ENCODE measurements around the gene PCDH20. TPM values are rescaled to one million over a fixed set of nuclear protein-coding genes. Genes with fewer than 3 reads are reported as not detected.

The PCDH20 gene
- total RNA-seq: not detected
- polyA plus RNA-seq: not detected

- CTCF ChIA-PET (ENCODE audit: partially characterized antibody): no interaction called here
- peak within 1 kb of the TSS in 1 of 7 donors; percentile 69 for H3K27ac Mint-ChIP-seq
Measured at GRCh38 chr13:61415749-61416148, at the start of gene PCDH20. Gene PCDH20 (minus strand): TSS chr13:61415849. CDS start chr13:61415158, 691 bp downstream.

GRCh38 chr13:61463024-61463423 lies 47.4 kb upstream of the PCDH20 start:
- Histone ChIP-seq H3K4me3 (ENCODE audit: low read length in 2 of 2) (no peak overlapping the region), H3K36me3 (ENCODE audit: insufficient read depth, low read length) (no peaks in the 10 kb centered on the region), H3K27ac (ENCODE audit: low read depth, low read length) (no peak overlapping the region), H3K9me3 (ENCODE audit: control insufficient read depth in 1 of 2, low read length in 2 of 2) (no peaks in the 10 kb centered on the region), H3K27me3 (ENCODE audit: insufficient read depth, low read length) (no peaks in the 10 kb centered on the region), H3K4me1 (ENCODE audit: insufficient read depth, low read length) (no peaks in the 10 kb centered on the region)
- Mint-ChIP-seq H3K27me3 (no peaks in the 10 kb centered on the region), H3K9me3 (peaks cover 0 to 14% (median 3%) of the 10 kb centered on the region in 8 donors), H3K27ac (no peak overlapping the region), H3K4me3 (no peak overlapping the region), H3K4me1 (no peaks in the 10 kb centered on the region), H3K36me3 (no peaks in the 10 kb centered on the region)
- CTCF ChIA-PET (ENCODE audit: partially characterized antibody): no interaction called here
- intact Hi-C loops (cut with micrococcal nuclease): no loop called here
- POLR2A ChIA-PET (ENCODE audit: partially characterized antibody): no interaction called here
- no peak for DNase-seq

More at GRCh38 chr13:61415749-61416148, at the start of gene PCDH20:
- POLR2A ChIA-PET (ENCODE audit: partially characterized antibody): no interaction called here
- Mint-ChIP-seq H3K4me1 (no peaks in the 10 kb centered on the region), H3K36me3 (no peaks in the 10 kb centered on the region), H3K4me3 (no peak within 1 kb of the TSS), H3K27me3 (peaks cover 11 to 16% of the 10 kb centered on the region in 2 donors), H3K9me3 (peaks cover 0 to 18% (median 10%) of the 10 kb centered on the region in 8 donors)
- intact Hi-C loops (cut with micrococcal nuclease): no loop called here
- Histone ChIP-seq H3K36me3 (ENCODE audit: insufficient read depth, low read length) (no peaks in the 10 kb centered on the region), H3K9me3 (ENCODE audit: control insufficient read depth in 1 of 2, low read length in 2 of 2) (no peaks in the 10 kb centered on the region), H3K27me3 (ENCODE audit: insufficient read depth, low read length) (no peaks in the 10 kb centered on the region), H3K27ac (ENCODE audit: low read depth, low read length) (no peak within 1 kb of the TSS), H3K4me3 (ENCODE audit: low read length in 2 of 2) (no peak within 1 kb of the TSS), H3K4me1 (ENCODE audit: insufficient read depth, low read length) (no peaks in the 10 kb centered on the region)
- DNase-seq: no peak

GRCh38 chr13:61453121-61453520 lies 37.5 kb upstream of the PCDH20 start:
- ChIA-PET POLR2A (ENCODE audit: partially characterized antibody) (no interaction called here), CTCF (ENCODE audit: partially characterized antibody) (no interaction called here)
- no peaks in the 10 kb centered on the region for H3K27me3 Mint-ChIP-seq
- no peaks in the 10 kb centered on the region for H3K4me1 Mint-ChIP-seq
- no peak overlapping the region for H3K4me3 Mint-ChIP-seq
- no peak overlapping the region for H3K4me3 ChIP-seq (ENCODE audit: low read length in 2 of 2)
- no peaks in the 10 kb centered on the region for H3K36me3 Mint-ChIP-seq
- no peaks in the 10 kb centered on the region for H3K4me1 ChIP-seq (ENCODE audit: insufficient read depth, low read length)
- H3K27ac ChIP-seq (ENCODE audit: low read depth, low read length): no peak overlapping the region
- DNase-seq: no peak
- no peaks in the 10 kb centered on the region for H3K9me3 ChIP-seq (ENCODE audit: control insufficient read depth in 1 of 2, low read length in 2 of 2)
- intact Hi-C loops (cut with micrococcal nuclease): no loop called here
- no peaks in the 10 kb centered on the region for H3K27me3 ChIP-seq (ENCODE audit: insufficient read depth, low read length)
- no peak overlapping the region for H3K27ac Mint-ChIP-seq
- H3K36me3 ChIP-seq (ENCODE audit: insufficient read depth, low read length): no peaks in the 10 kb centered on the region
- H3K9me3 Mint-ChIP-seq: peaks cover 0 to 8% (median 1%) of the 10 kb centered on the region in 8 donors

- intact Hi-C loops (cut with micrococcal nuclease): no loop called here
- no peak overlapping the region for H3K27ac ChIP-seq (ENCODE audit: low read depth, low read length)
- Mint-ChIP-seq H3K4me3 (no peak overlapping the region), H3K4me1 (no peaks in the 10 kb centered on the region), H3K27ac (no peak overlapping the region), H3K9me3 (peaks cover 0 to 12% (median 5%) of the 10 kb centered on the region in 8 donors), H3K27me3 (no peaks in the 10 kb centered on the region), H3K36me3 (no peaks in the 10 kb centered on the region)
- H3K36me3 ChIP-seq (ENCODE audit: insufficient read depth, low read length): no peaks in the 10 kb centered on the region
- POLR2A ChIA-PET (ENCODE audit: partially characterized antibody): no interaction called here
- no peaks in the 10 kb centered on the region for H3K4me1 ChIP-seq (ENCODE audit: insufficient read depth, low read length)
- H3K27me3 ChIP-seq (ENCODE audit: insufficient read depth, low read length): no peaks in the 10 kb centered on the region
- H3K9me3 ChIP-seq (ENCODE audit: control insufficient read depth in 1 of 2, low read length in 2 of 2): peaks cover 0 to 4% of the 10 kb centered on the region in 2 donors
- CTCF ChIA-PET (ENCODE audit: partially characterized antibody): no interaction called here
- no peak overlapping the region for H3K4me3 ChIP-seq (ENCODE audit: low read length in 2 of 2)
- DNase-seq: no peak
Measured at GRCh38 chr13:61432029-61432428, 16.4 kb upstream of the PCDH20 start.

- no peaks in the 10 kb centered on the region for H3K4me1 ChIP-seq (ENCODE audit: insufficient read depth, low read length)
Measured at GRCh38 chr13:61423915-61424314, 8.3 kb upstream of the PCDH20 start.

GRCh38 chr13:61417086-61417570 lies 1.5 kb upstream of the PCDH20 start:
- H3K36me3 ChIP-seq (ENCODE audit: insufficient read depth, low read length): no peaks in the 10 kb centered on the region
- no peak overlapping the region for H3K4me3 ChIP-seq (ENCODE audit: low read length in 2 of 2)
- H3K4me1 Mint-ChIP-seq: no peaks in the 10 kb centered on the region
- no peak overlapping the region for H3K27ac ChIP-seq (ENCODE audit: low read depth, low read length)
- no peaks in the 10 kb centered on the region for H3K36me3 Mint-ChIP-seq
- intact Hi-C loops (cut with micrococcal nuclease): no loop called here
- H3K27me3 Mint-ChIP-seq: peaks cover 11 to 16% of the 10 kb centered on the region in 2 donors
- no peak overlapping the region for H3K4me3 Mint-ChIP-seq
- DNase-seq: no peak
- H3K9me3 Mint-ChIP-seq: peaks cover 0 to 18% (median 10%) of the 10 kb centered on the region in 8 donors
- ChIA-PET CTCF (ENCODE audit: partially characterized antibody) (no interaction called here), POLR2A (ENCODE audit: partially characterized antibody) (no interaction called here)
- no peak overlapping the region for H3K27ac Mint-ChIP-seq
- H3K9me3 ChIP-seq (ENCODE audit: control insufficient read depth in 1 of 2, low read length in 2 of 2): no peaks in the 10 kb centered on the region
- H3K27me3 ChIP-seq (ENCODE audit: insufficient read depth, low read length): no peaks in the 10 kb centered on the region
- H3K4me1 ChIP-seq (ENCODE audit: insufficient read depth, low read length): no peaks in the 10 kb centered on the region

More at GRCh38 chr13:61423915-61424314, 8.3 kb upstream of the PCDH20 start:
- Mint-ChIP-seq H3K4me1 (no peaks in the 10 kb centered on the region), H3K27ac (peak overlapping the region in 1 of 7 donors; percentile 23), H3K27me3 (no peaks in the 10 kb centered on the region), H3K36me3 (no peaks in the 10 kb centered on the region), H3K9me3 (peaks cover 0 to 6% (median 2%) of the 10 kb centered on the region in 8 donors), H3K4me3 (no peak overlapping the region)
- no peaks in the 10 kb centered on the region for H3K36me3 ChIP-seq (ENCODE audit: insufficient read depth, low read length)
- no peak overlapping the region for H3K4me3 ChIP-seq (ENCODE audit: low read length in 2 of 2)
- no peaks in the 10 kb centered on the region for H3K27me3 ChIP-seq (ENCODE audit: insufficient read depth, low read length)
- no peak for DNase-seq
- ChIA-PET POLR2A (ENCODE audit: partially characterized antibody) (no interaction called here), CTCF (ENCODE audit: partially characterized antibody) (no interaction called here)
- no peak overlapping the region for H3K27ac ChIP-seq (ENCODE audit: low read depth, low read length)
- intact Hi-C loops (cut with micrococcal nuclease): no loop called here
- H3K9me3 ChIP-seq (ENCODE audit: control insufficient read depth in 1 of 2, low read length in 2 of 2): peaks cover 0 to 4% of the 10 kb centered on the region in 2 donors

GRCh38 chr13:61415058-61415721 lies 459 bp downstream of the PCDH20 start:
- no peaks in the 10 kb centered on the region for H3K4me1 Mint-ChIP-seq
- H3K9me3 Mint-ChIP-seq: peaks cover 0 to 18% (median 10%) of the 10 kb centered on the region in 8 donors
- no peaks in the 10 kb centered on the region for H3K9me3 ChIP-seq (ENCODE audit: control insufficient read depth in 1 of 2, low read length in 2 of 2)
- intact Hi-C loops (cut with micrococcal nuclease): no loop called here
- H3K36me3 ChIP-seq (ENCODE audit: insufficient read depth, low read length): no peaks in the 10 kb centered on the region
- DNase-seq: no peak
- no peak overlapping the region for H3K27ac Mint-ChIP-seq
- H3K36me3 Mint-ChIP-seq: no peaks in the 10 kb centered on the region
- H3K4me3 Mint-ChIP-seq: no peak overlapping the region
- ChIA-PET POLR2A (ENCODE audit: partially characterized antibody) (no interaction called here), CTCF (ENCODE audit: partially characterized antibody) (no interaction called here)
- no peak overlapping the region for H3K27ac ChIP-seq (ENCODE audit: low read depth, low read length)
- no peaks in the 10 kb centered on the region for H3K4me1 ChIP-seq (ENCODE audit: insufficient read depth, low read length)
- no peaks in the 10 kb centered on the region for H3K27me3 ChIP-seq (ENCODE audit: insufficient read depth, low read length)
- no peak overlapping the region for H3K4me3 ChIP-seq (ENCODE audit: low read length in 2 of 2)
- peaks cover 11 to 16% of the 10 kb centered on the region in 2 donors for H3K27me3 Mint-ChIP-seq

Data from CD4-positive, alpha-beta memory T cell (primary cell).